ENCODE data around the gene MMAB.

- TF ChIP-seq POLR2A (IDR thresholded peaks at IDR 0.05) = no peak
- TF ChIP-seq CTCF (IDR thresholded peaks at IDR 0.05) = no peak
- no peak for TF ChIP-seq POLR2AphosphoS5 (IDR thresholded peaks at IDR 0.05)
- TF ChIP-seq EP300 (IDR thresholded peaks at IDR 0.05) = no peak
Observed at GRCh38 chr12:109519787-109520186, 53.5 kb downstream of the MMAB start.
